Measurements from ENCODE around the gene CTSH.

GRCh38 chr15:78904599-78905358 lies 40.1 kb downstream of the CTSH start:
- TF ChIP-seq EZH2 (IDR thresholded peaks at IDR 0.05; ENCODE audit: low read length, unreplicated experiment) (no peak), CTCF (conservative IDR thresholded peaks at IDR 0.05; ENCODE audit: low read depth, low read length) (no peak), EZH2phosphoT487 (IDR thresholded peaks at IDR 0.05; ENCODE audit: borderline replicate concordance, low read length) (no peak)
